Mucosa of rectum (tissue), 2 donors: ENCODE data around the gene ZNRD2.

Experiments
- H3K27ac ChIP-seq, 2 donors: one replicate each; pipeline ENCODE4 v1.7.0; 2013; ENCODE audit warnings: inconsistent platforms in 2 of 2, low read depth in 2 of 2, low read length in 2 of 2
- H3K27me3 ChIP-seq, 2 donors: one replicate each; pipeline ENCODE4 v1.7.0; 2013; ENCODE audit warnings: low read length in 2 of 2; ENCODE audit not compliant: control insufficient read depth in 2 of 2, insufficient read depth in 2 of 2
- H3K36me3 ChIP-seq, 2 donors: one replicate each; pipeline ENCODE4 v1.7.0; 2013; ENCODE audit warnings: low read length in 2 of 2; ENCODE audit not compliant: control insufficient read depth in 2 of 2, insufficient read depth in 2 of 2
- H3K4me1 ChIP-seq, 2 donors: one replicate each; pipeline ENCODE4 v1.7.0; 2013; ENCODE audit warnings: low read length in 2 of 2, mild to moderate bottlenecking in 1 of 2; ENCODE audit not compliant: control insufficient read depth in 2 of 2, insufficient read depth in 2 of 2
- H3K4me3 ChIP-seq, 2 donors: one replicate each; pipeline ENCODE4 v1.7.0; 2013; ENCODE audit warnings: low read length in 2 of 2
- H3K9ac ChIP-seq, 2 donors: one replicate each; pipeline ENCODE4 v1.7.0; 2013; ENCODE audit warnings: low read length in 2 of 2, low read depth in 1 of 2, mild to moderate bottlenecking in 1 of 2
- H3K9me3 ChIP-seq, 2 donors: one replicate each; pipeline ENCODE4 v1.7.0; 2013; ENCODE audit warnings: low read length in 2 of 2; ENCODE audit not compliant: control insufficient read depth in 2 of 2
- donor health status: healthy.
- donor health status: Normal muscosa, but diverticular disease.

ZNRD2 gene

DNA sequence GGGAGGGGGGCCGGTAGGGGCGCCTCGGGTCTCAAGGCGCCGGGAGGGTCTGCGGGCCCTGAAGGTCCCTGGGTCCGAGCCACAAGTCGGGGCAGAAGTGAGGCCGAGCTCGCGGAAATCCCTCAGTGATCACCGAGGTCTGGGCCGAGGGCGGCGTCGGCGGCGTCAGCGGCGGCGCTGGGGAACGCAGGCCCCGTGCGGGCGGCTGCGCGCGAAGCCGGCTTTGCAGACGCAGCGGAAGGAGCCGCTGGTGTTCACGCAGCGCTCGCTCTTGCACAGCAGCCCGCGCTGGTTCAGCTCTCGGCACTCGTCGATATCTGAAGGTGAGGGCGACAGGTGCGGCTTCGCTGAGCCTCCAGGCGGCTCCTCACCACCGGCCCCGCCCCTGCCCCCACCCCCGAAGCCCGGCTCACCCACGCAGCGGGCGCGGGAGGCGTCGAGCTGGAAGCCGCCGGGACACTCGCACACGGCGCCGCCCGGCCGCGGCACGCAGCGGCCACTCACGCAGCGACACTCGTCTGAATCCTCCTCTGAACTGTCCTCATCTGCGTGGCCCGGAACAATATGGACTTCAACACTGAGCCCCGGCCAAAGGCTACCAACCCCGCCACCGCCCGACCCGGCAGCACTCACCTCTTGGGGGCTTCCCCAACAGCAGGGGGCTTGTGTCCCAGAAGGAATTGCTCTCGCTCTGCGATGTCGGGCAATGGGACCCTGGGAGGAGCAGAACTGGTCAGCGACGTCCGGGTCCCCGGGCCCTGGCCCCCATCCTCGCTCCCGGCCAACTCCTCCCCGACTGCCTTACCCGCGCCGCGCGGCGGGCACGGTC lies 31.1 kb upstream of the ZNRD2 start:
- Histone ChIP-seq H3K27ac (peak overlapping the region; percentile 88 to 93), H3K9ac (peak overlapping the region in 1 of 2 donors; percentile 11), H3K27me3 (no peaks in the 10 kb centered on the region), H3K4me1 (peaks cover 16 to 19% of the 10 kb centered on the region in 2 donors), H3K4me3 (peak overlapping the region in 1 of 2 donors; percentile 89), H3K36me3 (peaks cover 23 to 38% of the 10 kb centered on the region in 2 donors), H3K9me3 (no peaks in the 10 kb centered on the region)

DNA sequence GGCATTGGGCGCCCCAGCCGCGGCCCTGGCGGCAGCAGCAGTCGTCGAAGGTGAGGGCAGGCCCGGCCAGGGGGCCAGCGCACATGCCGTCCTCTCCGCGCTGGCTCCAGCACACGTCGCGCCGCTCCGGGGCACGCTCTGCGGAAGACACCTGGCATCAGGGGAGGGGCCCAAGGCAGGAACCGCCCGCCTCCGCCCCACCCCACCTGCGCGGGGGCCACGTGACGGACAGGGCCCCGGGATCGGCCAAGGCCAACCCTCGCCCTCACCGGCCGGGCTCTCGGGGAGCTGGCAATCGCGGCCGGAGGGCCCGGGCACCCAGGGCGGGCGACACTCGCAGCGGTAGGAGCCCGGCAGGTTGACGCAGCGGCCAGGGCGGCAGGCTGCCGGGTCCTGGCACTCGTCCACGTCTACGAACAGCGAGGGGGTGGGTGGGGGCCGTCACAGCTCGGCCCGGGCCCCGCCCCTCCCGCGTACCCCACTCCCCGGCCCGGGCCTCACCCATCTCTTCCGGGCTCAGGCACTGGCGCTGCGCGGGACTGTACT lies 30.5 kb upstream of the ZNRD2 start:
- Histone ChIP-seq H3K27me3 (no peaks in the 10 kb centered on the region), H3K9me3 (no peaks in the 10 kb centered on the region), H3K4me1 (peaks cover 16 to 19% of the 10 kb centered on the region in 2 donors), H3K36me3 (peaks cover 18 to 38% of the 10 kb centered on the region in 2 donors), H3K27ac (peak overlapping the region; percentile 88 to 93), H3K4me3 (peak overlapping the region; percentile 89), H3K9ac (peak overlapping the region; percentile 73 to 77)

DNA sequence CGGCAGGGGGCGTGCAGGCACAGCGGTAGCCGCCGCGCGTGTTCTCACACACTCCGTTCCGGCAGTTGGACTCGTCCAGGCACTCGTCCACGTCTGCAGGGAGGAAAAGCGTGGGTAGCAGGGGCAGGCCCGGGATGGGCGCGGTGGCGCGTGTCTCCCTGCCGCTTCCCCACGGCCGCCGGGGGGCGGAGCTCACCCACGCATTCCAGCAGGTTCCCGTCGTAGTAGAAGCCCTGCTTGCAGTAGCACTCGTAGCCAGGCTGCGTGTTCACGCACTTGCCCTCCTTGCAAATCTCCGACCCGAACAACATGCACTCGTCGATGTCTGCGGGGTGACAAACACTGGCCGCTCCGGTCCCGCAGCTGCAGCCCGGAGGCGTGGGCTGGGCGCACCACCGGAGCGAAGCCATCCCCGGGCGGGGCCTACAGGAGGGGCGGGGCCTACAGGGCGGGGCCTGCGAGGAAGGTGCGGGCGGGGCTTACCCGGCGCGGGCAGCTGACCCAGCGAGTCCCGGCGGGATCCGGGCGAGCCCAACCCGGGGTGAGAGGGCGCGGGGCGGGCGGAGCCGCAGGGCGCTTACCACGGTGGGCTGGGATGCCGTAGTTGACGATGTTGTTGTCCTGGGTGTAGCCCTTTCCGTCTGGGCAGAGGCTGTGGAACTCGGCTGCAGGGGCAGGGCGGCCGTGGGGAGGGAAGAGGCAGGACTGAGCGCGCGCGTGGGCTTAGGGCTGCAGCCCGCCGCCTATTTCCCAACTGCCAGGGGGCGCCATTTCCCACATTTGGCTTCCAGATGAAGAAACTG lies 29.8 kb upstream of the ZNRD2 start:
- peaks cover 17 to 19% of the 10 kb centered on the region in 2 donors for H3K4me1 ChIP-seq
- H3K9ac ChIP-seq, result peak overlapping the region; percentile 73 to 77
- H3K27me3 ChIP-seq, result no peaks in the 10 kb centered on the region
- H3K9me3 ChIP-seq, result no peaks in the 10 kb centered on the region
- H3K27ac ChIP-seq, result peak overlapping the region; percentile 88 to 93
- H3K36me3 ChIP-seq, result peaks cover 16 to 31% of the 10 kb centered on the region in 2 donors
- H3K4me3 ChIP-seq, result peak overlapping the region; percentile 89

DNA sequence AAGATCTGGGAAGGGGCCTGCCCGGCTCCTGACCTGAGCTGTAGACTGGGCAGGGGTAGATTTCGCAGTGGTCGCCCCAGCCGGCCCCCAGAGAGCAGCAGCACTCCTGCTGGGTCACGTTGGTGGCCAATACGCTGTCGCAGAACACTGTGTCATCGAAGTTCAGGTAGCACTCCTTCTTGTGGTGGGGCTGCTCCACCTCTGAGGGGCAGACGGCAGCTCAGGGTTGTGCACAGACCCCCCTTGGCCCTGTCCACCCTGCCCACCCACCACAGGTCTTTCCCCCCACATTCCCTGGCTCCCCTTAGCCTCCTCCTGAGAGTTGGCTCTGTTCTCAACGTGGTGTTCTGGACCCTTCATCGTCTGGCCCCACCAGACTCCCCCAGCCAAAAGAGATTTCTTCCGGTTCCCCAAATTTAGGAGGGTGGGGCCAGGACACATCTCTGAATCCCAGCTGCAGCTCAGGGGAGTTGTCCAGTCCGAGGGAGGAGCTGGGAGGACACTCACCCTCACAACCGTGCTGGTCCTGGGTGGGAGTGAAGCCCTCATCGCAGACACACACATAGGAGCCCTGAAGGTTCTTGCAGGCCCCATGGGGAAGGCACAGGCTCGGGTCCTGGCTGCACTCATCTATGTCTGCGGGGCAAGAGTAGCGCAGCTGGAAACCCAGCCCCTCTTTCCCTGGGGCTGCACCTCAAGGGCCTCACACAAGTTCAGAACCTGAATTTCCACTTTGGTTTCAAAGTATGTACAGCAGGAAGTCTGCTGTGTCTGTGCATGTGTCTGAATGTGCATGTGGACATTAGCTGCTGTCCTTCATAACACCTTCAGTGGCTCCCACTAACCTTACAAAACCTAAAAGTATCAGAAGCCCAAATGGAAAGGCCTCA lies 28.9 kb upstream of the ZNRD2 start:
- H3K9me3 ChIP-seq, result no peaks in the 10 kb centered on the region
- H3K4me1 ChIP-seq, result peaks cover 19 to 23% of the 10 kb centered on the region in 2 donors
- H3K36me3 ChIP-seq, result peaks cover 13 to 24% of the 10 kb centered on the region in 2 donors
- H3K9ac ChIP-seq, result peak overlapping the region; percentile 49 to 68
- peak overlapping the region; percentile 89 for H3K4me3 ChIP-seq
- H3K27ac ChIP-seq, result peak overlapping the region; percentile 88 to 93
- no peaks in the 10 kb centered on the region for H3K27me3 ChIP-seq

DNA sequence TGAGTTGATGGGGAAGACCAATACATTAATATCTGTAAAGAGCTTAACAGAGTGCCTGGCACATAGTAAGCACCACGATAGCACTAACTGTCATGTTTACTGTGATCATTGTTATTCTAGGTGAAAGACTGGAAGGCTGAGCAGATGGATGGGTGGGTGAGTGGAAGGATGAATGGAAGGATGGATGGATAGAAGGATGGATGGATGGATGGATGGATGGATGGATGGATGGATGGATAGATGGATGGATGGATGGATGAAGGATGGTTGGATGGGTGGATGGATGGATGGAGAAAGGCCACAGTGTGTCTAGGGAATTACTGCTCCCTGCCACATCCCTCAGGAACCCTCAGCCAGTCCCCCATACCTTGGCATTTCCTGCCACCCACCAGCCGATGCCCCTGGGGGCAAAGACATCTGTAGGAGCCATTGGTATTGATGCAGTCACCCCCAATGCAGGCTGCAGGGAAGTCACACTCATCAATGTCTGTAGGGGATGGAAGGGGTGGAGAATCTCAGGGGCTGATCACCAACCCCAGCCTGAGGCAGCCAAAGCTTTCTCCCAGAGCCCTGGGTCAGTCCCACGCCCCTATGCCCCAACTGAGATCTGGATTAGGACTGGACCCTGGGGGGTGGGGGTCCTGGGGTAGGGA lies 27.4 kb upstream of the ZNRD2 start:
- no peaks in the 10 kb centered on the region for H3K27me3 ChIP-seq

DNA sequence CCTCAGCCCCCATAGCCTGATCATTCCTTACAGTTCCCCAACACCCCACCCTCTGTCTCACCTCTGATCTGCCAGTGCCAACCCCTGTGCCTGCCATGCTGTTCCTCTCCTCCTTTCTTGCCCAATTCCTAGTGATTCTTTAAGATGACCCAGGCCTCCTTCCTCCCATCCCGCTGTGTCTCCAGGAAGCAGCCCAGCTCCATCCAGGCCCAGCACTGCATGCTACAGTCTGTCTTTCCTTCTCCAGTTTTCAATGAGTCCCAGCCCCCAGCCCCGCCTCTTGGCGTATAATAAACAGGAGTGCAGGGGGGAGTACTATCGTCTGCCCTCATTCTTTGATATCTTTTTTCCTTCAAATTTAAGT lies 24.4 kb upstream of the ZNRD2 start:
- Histone ChIP-seq H3K36me3 (peaks cover 0 to 6% of the 10 kb centered on the region in 2 donors), H3K27ac (peak overlapping the region; percentile 79 to 89), H3K9me3 (no peaks in the 10 kb centered on the region), H3K4me3 (peak overlapping the region; percentile 70 to 73), H3K4me1 (peaks cover 10 to 17% of the 10 kb centered on the region in 2 donors), H3K27me3 (no peaks in the 10 kb centered on the region), H3K9ac (peak overlapping the region; percentile 56 to 66)

More for the DNA sequence above, 27.4 kb upstream of the ZNRD2 start:
- Histone ChIP-seq H3K4me1 (peaks cover 19 to 23% of the 10 kb centered on the region in 2 donors), H3K27ac (no peak overlapping the region), H3K9me3 (no peaks in the 10 kb centered on the region), H3K9ac (no peak overlapping the region), H3K4me3 (no peak overlapping the region), H3K36me3 (peaks cover 3 to 12% of the 10 kb centered on the region in 2 donors)

DNA sequence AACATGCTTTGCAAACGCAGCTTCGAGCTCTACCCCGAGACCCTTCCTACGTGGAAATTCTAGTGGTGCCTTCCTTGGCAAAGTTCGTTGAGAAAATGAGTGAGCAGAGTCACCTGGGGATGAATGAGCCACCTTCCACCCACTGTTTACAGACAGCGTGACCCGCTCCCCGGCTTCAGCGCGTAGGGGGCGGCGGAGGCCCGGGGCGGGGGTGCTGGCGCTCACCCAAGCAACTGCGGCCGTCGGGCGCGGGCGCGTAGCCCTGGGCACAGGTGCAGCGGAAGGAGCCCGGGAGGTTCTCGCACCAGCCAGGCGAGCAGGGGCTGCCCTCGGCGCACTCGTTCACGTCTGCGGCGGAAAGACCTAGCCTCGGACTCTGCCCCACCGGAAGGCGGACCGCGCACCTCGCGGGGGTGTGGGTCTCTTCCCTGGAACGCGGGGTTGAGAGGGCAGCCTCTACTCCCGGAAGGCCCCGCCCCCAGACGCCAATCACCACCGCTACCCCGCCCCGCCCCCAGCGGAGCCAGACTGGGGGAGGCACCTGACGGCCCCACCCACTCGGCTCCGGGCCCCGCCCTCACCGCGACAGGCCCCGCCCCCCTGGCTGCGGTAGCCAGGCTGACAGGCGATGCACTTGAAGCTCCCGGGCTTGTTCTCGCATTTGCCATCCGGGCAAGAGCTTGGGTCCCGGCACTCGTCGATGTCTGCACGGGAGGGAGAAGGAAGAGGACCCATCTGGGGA lies 23.9 kb upstream of the ZNRD2 start:
- H3K27ac ChIP-seq, result peak overlapping the region; percentile 79 to 89
- peaks cover 0 to 6% of the 10 kb centered on the region in 2 donors for H3K36me3 ChIP-seq
- H3K9ac ChIP-seq, result peak overlapping the region; percentile 56 to 66
- peaks cover 8 to 15% of the 10 kb centered on the region in 2 donors for H3K4me1 ChIP-seq
- H3K9me3 ChIP-seq, result no peaks in the 10 kb centered on the region
- H3K4me3 ChIP-seq, result peak overlapping the region; percentile 70 to 73
- H3K27me3 ChIP-seq, result no peaks in the 10 kb centered on the region

DNA sequence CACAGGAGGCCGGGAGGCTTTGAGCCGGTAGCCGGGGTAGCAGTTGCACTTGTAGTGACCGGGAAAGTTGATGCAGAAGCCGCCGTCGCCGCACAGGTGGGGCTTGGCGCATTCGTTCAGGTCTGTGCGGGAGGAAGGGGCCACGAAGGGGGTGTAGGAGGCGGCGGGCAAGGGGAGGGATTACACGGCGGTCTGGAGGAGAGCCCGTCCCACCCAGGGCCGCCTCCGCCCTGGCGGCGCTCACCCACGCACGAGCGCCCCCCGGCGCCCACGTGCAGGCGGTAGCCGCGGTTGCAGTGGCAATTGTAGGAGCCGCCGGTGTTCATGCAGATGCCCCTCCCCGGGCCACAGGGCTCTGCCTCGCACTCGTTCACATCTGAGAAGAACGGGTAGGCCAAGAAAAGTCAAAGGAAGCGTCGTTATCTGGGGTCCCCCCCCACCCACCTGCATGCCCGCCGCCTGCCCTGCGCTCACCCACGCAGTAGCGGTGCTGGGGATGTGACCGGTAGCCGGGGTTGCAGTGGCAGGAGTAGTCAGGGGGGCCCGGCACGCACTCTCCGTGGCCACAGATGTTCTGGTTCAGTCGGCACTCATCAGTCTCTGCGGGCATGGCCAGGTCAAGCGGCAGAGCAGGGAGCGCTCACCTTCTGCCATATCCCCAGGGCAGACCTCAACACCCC lies 22.7 kb upstream of the ZNRD2 start:
- Histone ChIP-seq H3K9me3 (no peaks in the 10 kb centered on the region), H3K27ac (no peak overlapping the region), H3K9ac (no peak overlapping the region), H3K4me3 (no peak overlapping the region), H3K27me3 (no peaks in the 10 kb centered on the region), H3K4me1 (peaks cover 13 to 24% of the 10 kb centered on the region in 2 donors), H3K36me3 (peaks cover 0 to 8% of the 10 kb centered on the region in 2 donors)
